Left forelimb (tissue), 1 donor: ENCODE results near the gene AARS1.
"Not testable (repeated sequence)": the region's sequence is repeated elsewhere in the genome, so short reads cannot be mapped to it uniquely, and the experiment has no call there.

ENCODE experiments used
- DNase-seq: peaks from one replicate; pipeline ENCODE4 v3.0.0-alpha.2; 2018; ENCODE audit warnings: low spot score

Gene AARS1

DNA sequence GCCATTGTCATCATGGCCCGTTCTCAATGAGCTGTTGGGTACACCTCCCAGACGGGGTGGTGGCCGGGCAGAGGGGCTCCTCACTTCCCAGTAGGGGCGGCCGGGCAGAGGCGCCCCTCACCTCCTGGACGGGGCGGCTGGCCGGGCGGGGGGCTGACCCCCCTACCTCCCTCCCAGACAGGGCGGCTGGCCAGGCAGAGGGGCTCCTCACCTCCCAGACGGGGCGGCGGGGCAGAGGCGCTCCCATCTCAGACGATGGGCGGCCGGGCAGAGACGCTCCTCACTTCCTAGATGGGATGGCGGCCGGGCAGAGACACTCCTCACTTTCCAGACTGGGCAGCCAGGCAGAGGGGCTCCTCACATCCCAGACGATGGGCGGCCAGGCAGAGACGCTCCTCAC, 64.7 kb downstream of the AARS1 start:
- not testable (repeated sequence) for DNase-seq

GRCh38 chr16:70223971-70224513, 65.3 kb downstream of the AARS1 start:
- not testable (repeated sequence) for DNase-seq

DNA sequence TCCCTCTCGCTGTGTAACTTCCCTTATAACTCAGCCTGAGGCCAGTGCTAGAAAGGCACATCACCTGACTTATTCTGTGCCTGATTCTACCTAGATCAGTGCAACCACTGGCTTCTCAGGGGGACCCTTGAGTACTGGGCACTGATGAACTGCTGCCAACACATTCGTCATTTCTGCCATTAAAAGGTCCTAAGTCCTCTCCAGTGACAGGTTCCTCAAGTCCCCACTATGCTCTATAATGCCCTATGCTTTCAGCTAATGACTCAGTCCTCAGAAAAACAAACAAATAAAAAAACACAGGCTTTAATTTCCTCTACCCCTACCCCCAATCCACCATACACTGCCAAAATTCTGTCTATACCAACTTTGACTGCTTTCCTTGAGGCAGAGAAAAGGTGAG, 66.1 kb downstream of the AARS1 start:
- not testable (repeated sequence) for DNase-seq

DNA sequence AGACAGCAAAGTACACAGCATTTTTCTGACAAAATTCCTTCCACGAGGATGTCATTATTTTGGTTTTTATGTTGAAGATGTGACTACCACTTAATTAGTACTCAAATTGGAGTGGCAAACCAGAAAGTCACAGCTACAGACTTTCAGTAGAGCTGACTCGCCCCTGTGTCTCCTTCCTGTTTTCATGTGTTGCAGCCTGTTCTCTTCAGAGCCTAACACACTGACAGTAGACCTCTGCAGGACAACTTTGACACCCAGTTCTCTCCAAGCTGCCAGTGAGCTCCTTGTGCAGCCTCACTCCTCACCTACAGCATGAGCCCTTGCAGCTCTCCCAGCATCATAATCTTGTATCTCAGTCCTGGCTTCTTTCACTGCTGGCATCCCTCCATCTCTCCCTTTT, 66.7 kb downstream of the AARS1 start:
- not testable (repeated sequence) for DNase-seq

- DNase-seq, result not testable (repeated sequence)
Observed at GRCh38 chr16:70218586-70218985, 70.7 kb downstream of the AARS1 start.

GRCh38 chr16:70206382-70206781, 82.9 kb downstream of the AARS1 start:
- DNase-seq, result not testable (repeated sequence)

GRCh38 chr16:70204668-70205405, 84.5 kb downstream of the AARS1 start:
- DNase-seq, result not testable (repeated sequence)

DNA sequence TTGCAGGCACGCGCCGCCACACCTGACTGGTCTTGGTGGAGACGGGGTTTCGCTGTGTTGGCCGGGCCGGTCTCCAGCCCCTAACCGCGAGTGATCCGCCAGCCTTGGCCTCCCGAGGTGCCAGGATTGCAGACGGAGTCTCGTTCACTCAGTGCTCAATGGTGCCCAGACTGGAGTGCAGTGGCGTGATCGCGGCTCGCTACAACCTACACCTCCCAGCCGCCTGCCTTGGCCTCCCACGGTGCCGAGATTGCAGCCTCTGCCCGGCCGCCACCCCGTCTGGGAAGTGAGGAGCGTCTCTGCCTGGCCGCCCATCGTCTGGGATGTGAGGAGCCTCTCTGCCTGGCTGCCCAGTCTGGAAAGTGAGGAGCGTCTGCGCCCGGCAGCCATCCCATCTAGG, 85.3 kb downstream of the AARS1 start:
- DNase-seq, result not testable (repeated sequence)

GRCh38 chr16:70203508-70203907, 85.8 kb downstream of the AARS1 start:
- DNase-seq, result not testable (repeated sequence)
